Glomerular visceral epithelial cell (primary cell): ENCODE data around the gene NPAS3.
A peak's percentile ranks its signal among the peaks of the same experiment; 100 is the strongest.

Experiments used
- DNase-seq: peaks from one replicate; pipeline ENCODE4 v3.0.0-alpha.2; 2016; ENCODE audit errors: extremely low spot score

Gene NPAS3

GRCh38 chr14:33711194-33711593, 772.5 kb downstream of the NPAS3 start:
- DNase-seq, result no peak

- DNase-seq, result no peak
Observed at GRCh38 chr14:33711811-33712216, 773.1 kb downstream of the NPAS3 start.

GRCh38 chr14:33714527-33715226, 776.0 kb downstream of the NPAS3 start:
- no peak for DNase-seq

- DNase-seq, result no peak
Observed at GRCh38 chr14:33715227-33715528, 776.5 kb downstream of the NPAS3 start.

- no peak for DNase-seq
Observed at GRCh38 chr14:33716921-33717320, 778.2 kb downstream of the NPAS3 start.

- DNase-seq, result no peak
Observed at GRCh38 chr14:33717866-33718265, 779.2 kb downstream of the NPAS3 start.

GRCh38 chr14:33720284-33720787, 781.7 kb downstream of the NPAS3 start:
- no peak for DNase-seq

GRCh38 chr14:33726685-33727084, 788.0 kb downstream of the NPAS3 start:
- peak; percentile 4 for DNase-seq

GRCh38 chr14:33727606-33728005, 788.9 kb downstream of the NPAS3 start:
- no peak for DNase-seq

- no peak for DNase-seq
Observed at GRCh38 chr14:33728010-33728498, 789.4 kb downstream of the NPAS3 start.

- no peak for DNase-seq
Observed at GRCh38 chr14:33730156-33730555, 791.5 kb downstream of the NPAS3 start.

GRCh38 chr14:33732175-33732574, 793.5 kb downstream of the NPAS3 start:
- DNase-seq, result no peak

- DNase-seq, result no peak
Observed at GRCh38 chr14:33733310-33733709, 794.6 kb downstream of the NPAS3 start.

- no peak for DNase-seq
Observed at GRCh38 chr14:33733721-33734120, 795.0 kb downstream of the NPAS3 start.

GRCh38 chr14:33734387-33734786, 795.7 kb downstream of the NPAS3 start:
- no peak for DNase-seq

- no peak for DNase-seq
Observed at GRCh38 chr14:33736299-33736825, 797.7 kb downstream of the NPAS3 start.

GRCh38 chr14:33736979-33737378, 798.3 kb downstream of the NPAS3 start:
- no peak for DNase-seq

GRCh38 chr14:33737446-33737845, 798.8 kb downstream of the NPAS3 start:
- DNase-seq, result peak; percentile 23

GRCh38 chr14:33738029-33738428, 799.4 kb downstream of the NPAS3 start:
- no peak for DNase-seq

GRCh38 chr14:33738491-33738890, 799.8 kb downstream of the NPAS3 start:
- DNase-seq, result no peak

GRCh38 chr14:33740531-33740930, 801.9 kb downstream of the NPAS3 start:
- DNase-seq, result no peak

- DNase-seq, result no peak
Observed at GRCh38 chr14:33742166-33742565, 803.5 kb downstream of the NPAS3 start.

GRCh38 chr14:33745163-33745562, 806.5 kb downstream of the NPAS3 start:
- DNase-seq, result no peak

GRCh38 chr14:33747749-33748148, 809.1 kb downstream of the NPAS3 start:
- no peak for DNase-seq
